HepG2 (cell line): ENCODE results near the gene VAV2. TPM values are rescaled to one million over a fixed set of nuclear protein-coding genes. Genes with fewer than 3 reads are reported as not detected.

Source experiments
- ATAC-seq: fragments of 200-7000 bp; cut with Tn5 transposase; 3 replicates; pipeline ENCODE4 v1.9.1; 2020; ENCODE audit warnings: mild to moderate bottlenecking, moderate library complexity
- BruUV-seq: library from RNA; stranded (reverse); fragments of 400-500 nt; replicated peaks from 2 replicates; lab custom pipeline; 2021; lab: Mats Ljungman, UMichigan
- CTCF ChIA-PET: fragments of 300-600 bp; formaldehyde crosslinking; extraction: SDS; loops from one replicate; lab custom pipeline; 2021; ENCODE audit warnings: low total read pairs, inconsistent platforms, low intra/inter-chr PET ratio; lab: Yijun Ruan, JAX
- POLR2A ChIA-PET: fragments of 350-600 bp; sonication (Branson Sonifier 250); formaldehyde crosslinking; loops from one replicate; lab custom pipeline; 2020; ENCODE audit warnings: antibody characterized with exemption, inconsistent platforms; lab: Yijun Ruan, JAX
- DNase-seq: peaks from one replicate; pipeline ENCODE4 v3.0.0-alpha.2; 2015; ENCODE audit warnings: low spot score
- FAIRE-seq: peaks from 3 replicates; lab custom pipeline; 2011; peaks lifted over from hg19 to GRCh38; lab: Jason Lieb, UNC
- H2AFZ ChIP-seq: one replicate; pipeline ENCODE4 v1.6.1; 2011; ENCODE audit warnings: low read length, inconsistent platforms
- H3K27ac ChIP-seq: fragments of 300-600 bp; 3 replicates; pipeline ENCODE4 v1.8.0; 2011; ENCODE audit warnings: mixed run types, mild to moderate bottlenecking, mixed read lengths, low read length, inconsistent platforms; ENCODE audit not compliant: insufficient read depth; ENCODE audit errors: extremely low read length
- H3K27me3 ChIP-seq, 2 experiments: fragments of 200-600 bp in 1 of 2; 2 replicates in 1 of 2; 3 replicates in 1 of 2; pipeline versions ENCODE4 v1.6.0 to v1.8.0; 2011; ENCODE audit warnings: low read length in 2 of 2, mild to moderate bottlenecking in 2 of 2, moderate library complexity in 2 of 2, inconsistent platforms in 1 of 2; ENCODE audit not compliant: insufficient read depth in 2 of 2, control insufficient read depth in 1 of 2
- H3K36me3 ChIP-seq, 2 experiments: fragments of 200-600 bp in 1 of 2; replicated peaks in 1 of 2; 2 replicates in 1 of 2; 3 replicates in 1 of 2; pipeline versions ENCODE4 v1.5.1 to v1.8.0; 2011; ENCODE audit warnings: low read length in 2 of 2, inconsistent platforms in 1 of 2; ENCODE audit not compliant: insufficient read depth in 2 of 2, control insufficient read depth in 1 of 2
- H3K4me1 ChIP-seq: 2 replicates; pipeline ENCODE4 v1.5.1; 2012; ENCODE audit warnings: low read length, inconsistent platforms; ENCODE audit not compliant: insufficient read depth
- H3K4me2 ChIP-seq: 2 replicates; pipeline ENCODE4 v1.6.0; 2011; ENCODE audit warnings: low read depth, low read length, inconsistent platforms
- H3K4me3 ChIP-seq, 3 experiments: fragments of 200-600 bp in 1 of 3; sonication (generic), shearing (Covaris generic) in 1 of 3; replicated peaks in 1 of 3; 2 replicates each; pipeline ENCODE4 v1.5.1; 2011 to 2016; ENCODE audit warnings: low read length in 3 of 3, inconsistent platforms in 2 of 3, low read depth in 2 of 3, mild to moderate bottlenecking in 2 of 3, control low read depth in 1 of 3, mixed read lengths in 1 of 3; ENCODE audit not compliant: insufficient read depth in 1 of 3
- H3K79me2 ChIP-seq: one replicate; pipeline ENCODE4 v1.6.1; 2011; ENCODE audit warnings: low read length, inconsistent platforms; ENCODE audit not compliant: insufficient read depth
- H3K9ac ChIP-seq: 2 replicates; pipeline ENCODE4 v1.6.0; 2011; ENCODE audit warnings: mild to moderate bottlenecking, low read depth, low read length, inconsistent platforms; ENCODE audit not compliant: insufficient read depth
- H3K9me3 ChIP-seq: 2 replicates; pipeline ENCODE4 v1.5.1; 2012; ENCODE audit warnings: mild to moderate bottlenecking, low read length
- H4K20me1 ChIP-seq: 2 replicates; pipeline ENCODE4 v1.6.0; 2011; ENCODE audit warnings: inconsistent platforms, mild to moderate bottlenecking, low read length, moderate library complexity; ENCODE audit not compliant: insufficient read depth
- DPF2 ChIP-seq: sonication (generic); formaldehyde crosslinking; IDR thresholded peaks from 2 replicates; pipeline ENCODE4 v1.4.0; 2020; ENCODE audit warnings: mild to moderate bottlenecking, low read depth, missing genetic modification reagents, borderline replicate concordance
- FOXO1 ChIP-seq: sonication (generic); formaldehyde crosslinking; IDR thresholded peaks from 2 replicates; pipeline ENCODE4 v1.4.0; 2020; ENCODE audit warnings: missing genetic modification reagents
- HNF4A ChIP-seq: sonication (generic); formaldehyde crosslinking; IDR thresholded peaks from 2 replicates; pipeline ENCODE4 v1.4.0; 2020; ENCODE audit warnings: missing genetic modification reagents
- HNRNPLL ChIP-seq: fragments of 200-400 bp; formaldehyde crosslinking; IDR thresholded peaks from 2 replicates; pipeline ENCODE4 v1.6.1; 2017; ENCODE audit warnings: mild to moderate bottlenecking, low read depth, low read length; ENCODE audit not compliant: poor library complexity, severe bottlenecking
- HOXA5 ChIP-seq: sonication (generic); formaldehyde crosslinking; IDR thresholded peaks from 2 replicates; pipeline ENCODE4 v1.4.0; 2020; ENCODE audit warnings: missing genetic modification reagents
- KLF6 ChIP-seq: IDR thresholded peaks from 2 replicates; pipeline ENCODE4 v1.8.0; 2016; ENCODE audit warnings: missing biosample characterization, missing genetic modification reagents
- LCORL ChIP-seq, 2 experiments: fragments of 450-650 bp in 1 of 2; sonication (generic) in 1 of 2; formaldehyde crosslinking in 1 of 2; IDR thresholded peaks; 2 replicates each; pipeline versions ENCODE4 v1.5.0 to v1.6.1; 2017 to 2020; ENCODE audit warnings: antibody characterized with exemption in 1 of 2, missing genetic modification reagents in 1 of 2
- SSRP1 ChIP-seq: IDR thresholded peaks from 2 replicates; pipeline ENCODE4 v1.6.1; 2016; ENCODE audit warnings: control low read depth
- TBL1XR1 ChIP-seq: fragments of 150-350 bp; IDR thresholded peaks from 2 replicates; pipeline ENCODE4 v1.6.1; 2014; ENCODE audit warnings: borderline replicate concordance, low read length; ENCODE audit not compliant: partially characterized antibody
- WGBS: methylation state at CpG from one replicate; pipeline ENCODE4 v1.1.6; 2017; ENCODE audit warnings: low lambda C conversion rate; 5-methylcytosine and 5-hydroxymethylcytosine counted together
- in situ Hi-C: cut with HindIII; loops from 2 replicates; pipeline ENCODE4 v1.10.0; 2017; ENCODE audit warnings: low pct_unique_long_range_greater_than_20kb; ENCODE audit not compliant: extremely low pct_ligation_motif_present
- intact Hi-C: fragments of 100-400 bp; cut with micrococcal nuclease; formaldehyde crosslinking; loops from one replicate; pipeline ENCODE4 v1.10.0; 2022; ENCODE audit not compliant: unreplicated experiment
- polyA plus RNA-seq, 8 experiments: library from polyadenylated mRNA; depleted of rRNA in 3 of 8; stranded (reverse) in 7 of 8; unstranded in 1 of 8; fragments of >200 nt; fragmentation: Illumina TruSeq in 4 of 8; extraction: Trizol in 4 of 8; gene quantifications; 2 replicates each; pipeline versions ENCODE4 v1.2.1 to v1.2.3, GENCODE V29; 2011 to 2016; ENCODE audit warnings: low read depth in 4 of 8, missing spikeins in 1 of 8, mixed read lengths in 1 of 8; ENCODE audit not compliant: insufficient read depth in 1 of 8
- total RNA-seq, 5 experiments: library from RNA; depleted of rRNA; stranded (reverse); fragments of >200 nt; fragmentation: Illumina TruSeq; extraction: Trizol; gene quantifications; 2 replicates each; pipeline ENCODE4 v1.2.3, GENCODE V29; 2016; ENCODE audit warnings: low read depth in 1 of 5
- TF ChIP-seq, protein P1 (sequence below): sonication (generic); formaldehyde crosslinking; IDR thresholded peaks from 2 replicates; pipeline ENCODE4 v1.4.0; 2020; ENCODE audit warnings: missing genetic modification reagents, borderline replicate concordance
- TF ChIP-seq, protein P2 (sequence below): sonication (generic); formaldehyde crosslinking; IDR thresholded peaks from 2 replicates; pipeline ENCODE4 v1.4.0; 2020; ENCODE audit warnings: missing genetic modification reagents, borderline replicate concordance
- TF ChIP-seq, protein P3 (sequence below): IDR thresholded peaks from 2 replicates; pipeline ENCODE4 v1.6.1; 2012; ENCODE audit warnings: low read depth, low read length, improper control_type of control experiment
- TF ChIP-seq, protein P4 (sequence below): sonication (generic); formaldehyde crosslinking; IDR thresholded peaks from 2 replicates; pipeline ENCODE4 v1.4.0; 2020; ENCODE audit warnings: missing genetic modification reagents

Gene VAV2
- total and polyA plus RNA-seq, 2 of the 13 experiments (the other 11 are each of a cell fraction or from before 2014, with no cell fraction given): 22.5 to 22.9 TPM

DNA sequence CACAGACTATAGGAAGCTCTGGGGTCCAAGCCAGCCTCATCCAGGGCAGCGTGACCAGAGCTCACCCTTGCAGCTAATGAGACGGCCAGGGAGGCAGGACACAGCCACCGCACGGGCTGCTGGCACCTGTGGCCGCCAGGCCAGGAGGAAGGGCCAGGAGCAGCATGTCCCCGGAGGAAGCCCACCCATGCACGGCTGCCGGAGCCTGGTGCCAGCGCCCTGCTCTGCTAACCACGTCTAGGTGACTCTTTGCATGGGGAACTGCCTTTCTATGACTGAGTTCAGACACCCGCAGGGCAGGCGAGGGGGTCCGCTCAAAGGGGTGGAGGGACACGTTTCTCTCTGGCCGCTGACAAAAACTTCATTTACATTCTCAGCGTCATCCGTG is 185.5 kb downstream of the VAV2 start:
- in situ Hi-C loops: no loop called here
- CTCF ChIA-PET: no interaction called here
- WGBS: 100% methylated on average over 5 of the region's 17 CpGs
- Histone ChIP-seq H3K9me3 (no peaks in the 10 kb centered on the region), H3K4me1 (peaks cover 16% of the 10 kb centered on the region), H3K4me3 (no peak overlapping the region), H4K20me1 (peaks cover 3% of the 10 kb centered on the region; the same call in 1 of the 2 replicates), H3K9ac (no peak overlapping the region), H3K79me2 (no peaks in the 10 kb centered on the region), H2AFZ (no peak overlapping the region), H3K27me3 (no peaks in the 10 kb centered on the region), H3K27ac (no peak overlapping the region), H3K36me3 (peaks cover 29 to 46% of the 10 kb centered on the region in 2 experiments), H3K4me2 (no peak overlapping the region)
- POLR2A ChIA-PET: no interaction called here
- no peak for DNase-seq
- no TSS peak for BruUV-seq
- intact Hi-C loops: no loop called here
- no peak for ATAC-seq
- FAIRE-seq: no peak
- no peak for TF ChIP-seq TBL1XR1
- TF ChIP-seq, protein P1, sequence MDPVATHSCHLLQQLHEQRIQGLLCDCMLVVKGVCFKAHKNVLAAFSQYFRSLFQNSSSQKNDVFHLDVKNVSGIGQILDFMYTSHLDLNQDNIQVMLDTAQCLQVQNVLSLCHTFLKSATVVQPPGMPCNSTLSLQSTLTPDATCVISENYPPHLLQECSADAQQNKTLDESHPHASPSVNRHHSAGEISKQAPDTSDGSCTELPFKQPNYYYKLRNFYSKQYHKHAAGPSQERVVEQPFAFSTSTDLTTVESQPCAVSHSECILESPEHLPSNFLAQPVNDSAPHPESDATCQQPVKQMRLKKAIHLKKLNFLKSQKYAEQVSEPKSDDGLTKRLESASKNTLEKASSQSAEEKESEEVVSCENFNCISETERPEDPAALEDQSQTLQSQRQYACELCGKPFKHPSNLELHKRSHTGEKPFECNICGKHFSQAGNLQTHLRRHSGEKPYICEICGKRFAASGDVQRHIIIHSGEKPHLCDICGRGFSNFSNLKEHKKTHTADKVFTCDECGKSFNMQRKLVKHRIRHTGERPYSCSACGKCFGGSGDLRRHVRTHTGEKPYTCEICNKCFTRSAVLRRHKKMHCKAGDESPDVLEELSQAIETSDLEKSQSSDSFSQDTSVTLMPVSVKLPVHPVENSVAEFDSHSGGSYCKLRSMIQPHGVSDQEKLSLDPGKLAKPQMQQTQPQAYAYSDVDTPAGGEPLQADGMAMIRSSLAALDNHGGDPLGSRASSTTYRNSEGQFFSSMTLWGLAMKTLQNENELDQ (CRISPR knock-in tag): no peak
- TF ChIP-seq KLF6 (CRISPR knock-in tag): no peak
- TF ChIP-seq, protein P2, sequence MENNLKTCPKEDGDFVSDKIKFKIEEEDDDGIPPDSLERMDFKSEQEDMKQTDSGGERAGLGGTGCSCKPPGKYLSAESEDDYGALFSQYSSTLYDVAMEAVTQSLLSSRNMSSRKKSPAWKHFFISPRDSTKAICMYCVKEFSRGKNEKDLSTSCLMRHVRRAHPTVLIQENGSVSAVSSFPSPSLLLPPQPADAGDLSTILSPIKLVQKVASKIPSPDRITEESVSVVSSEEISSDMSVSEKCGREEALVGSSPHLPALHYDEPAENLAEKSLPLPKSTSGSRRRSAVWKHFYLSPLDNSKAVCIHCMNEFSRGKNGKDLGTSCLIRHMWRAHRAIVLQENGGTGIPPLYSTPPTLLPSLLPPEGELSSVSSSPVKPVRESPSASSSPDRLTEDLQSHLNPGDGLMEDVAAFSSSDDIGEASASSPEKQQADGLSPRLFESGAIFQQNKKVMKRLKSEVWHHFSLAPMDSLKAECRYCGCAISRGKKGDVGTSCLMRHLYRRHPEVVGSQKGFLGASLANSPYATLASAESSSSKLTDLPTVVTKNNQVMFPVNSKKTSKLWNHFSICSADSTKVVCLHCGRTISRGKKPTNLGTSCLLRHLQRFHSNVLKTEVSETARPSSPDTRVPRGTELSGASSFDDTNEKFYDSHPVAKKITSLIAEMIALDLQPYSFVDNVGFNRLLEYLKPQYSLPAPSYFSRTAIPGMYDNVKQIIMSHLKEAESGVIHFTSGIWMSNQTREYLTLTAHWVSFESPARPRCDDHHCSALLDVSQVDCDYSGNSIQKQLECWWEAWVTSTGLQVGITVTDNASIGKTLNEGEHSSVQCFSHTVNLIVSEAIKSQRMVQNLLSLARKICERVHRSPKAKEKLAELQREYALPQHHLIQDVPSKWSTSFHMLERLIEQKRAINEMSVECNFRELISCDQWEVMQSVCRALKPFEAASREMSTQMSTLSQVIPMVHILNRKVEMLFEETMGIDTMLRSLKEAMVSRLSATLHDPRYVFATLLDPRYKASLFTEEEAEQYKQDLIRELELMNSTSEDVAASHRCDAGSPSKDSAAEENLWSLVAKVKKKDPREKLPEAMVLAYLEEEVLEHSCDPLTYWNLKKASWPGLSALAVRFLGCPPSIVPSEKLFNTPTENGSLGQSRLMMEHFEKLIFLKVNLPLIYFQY: no peak
- TF ChIP-seq FOXO1 (CRISPR knock-in tag): no peak
- no peak for TF ChIP-seq LCORL (IDR thresholded peaks at IDR 0.05)
- no peak for TF ChIP-seq LCORL (CRISPR knock-in tag; IDR thresholded peaks at IDR 0.05)
- no peak for TF ChIP-seq HOXA5 (CRISPR knock-in tag)
- TF ChIP-seq HNRNPLL: no peak
- TF ChIP-seq, protein P3, sequence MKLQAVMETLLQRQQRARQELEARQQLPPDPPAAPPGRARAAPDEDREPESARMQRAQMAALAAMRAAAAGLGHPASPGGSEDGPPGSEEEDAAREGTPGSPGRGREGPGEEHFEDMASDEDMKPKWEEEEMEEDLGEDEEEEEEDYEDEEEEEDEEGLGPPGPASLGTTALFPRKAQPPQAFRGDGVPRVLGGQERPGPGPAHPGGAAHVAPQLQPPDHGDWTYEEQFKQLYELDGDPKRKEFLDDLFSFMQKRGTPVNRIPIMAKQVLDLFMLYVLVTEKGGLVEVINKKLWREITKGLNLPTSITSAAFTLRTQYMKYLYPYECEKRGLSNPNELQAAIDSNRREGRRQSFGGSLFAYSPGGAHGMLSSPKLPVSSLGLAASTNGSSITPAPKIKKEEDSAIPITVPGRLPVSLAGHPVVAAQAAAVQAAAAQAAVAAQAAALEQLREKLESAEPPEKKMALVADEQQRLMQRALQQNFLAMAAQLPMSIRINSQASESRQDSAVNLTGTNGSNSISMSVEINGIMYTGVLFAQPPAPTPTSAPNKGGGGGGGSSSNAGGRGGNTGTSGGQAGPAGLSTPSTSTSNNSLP: no peak
- TF ChIP-seq DPF2: no peak
- no peak for TF ChIP-seq SSRP1 (CRISPR knock-in tag)
- TF ChIP-seq, protein P4, sequence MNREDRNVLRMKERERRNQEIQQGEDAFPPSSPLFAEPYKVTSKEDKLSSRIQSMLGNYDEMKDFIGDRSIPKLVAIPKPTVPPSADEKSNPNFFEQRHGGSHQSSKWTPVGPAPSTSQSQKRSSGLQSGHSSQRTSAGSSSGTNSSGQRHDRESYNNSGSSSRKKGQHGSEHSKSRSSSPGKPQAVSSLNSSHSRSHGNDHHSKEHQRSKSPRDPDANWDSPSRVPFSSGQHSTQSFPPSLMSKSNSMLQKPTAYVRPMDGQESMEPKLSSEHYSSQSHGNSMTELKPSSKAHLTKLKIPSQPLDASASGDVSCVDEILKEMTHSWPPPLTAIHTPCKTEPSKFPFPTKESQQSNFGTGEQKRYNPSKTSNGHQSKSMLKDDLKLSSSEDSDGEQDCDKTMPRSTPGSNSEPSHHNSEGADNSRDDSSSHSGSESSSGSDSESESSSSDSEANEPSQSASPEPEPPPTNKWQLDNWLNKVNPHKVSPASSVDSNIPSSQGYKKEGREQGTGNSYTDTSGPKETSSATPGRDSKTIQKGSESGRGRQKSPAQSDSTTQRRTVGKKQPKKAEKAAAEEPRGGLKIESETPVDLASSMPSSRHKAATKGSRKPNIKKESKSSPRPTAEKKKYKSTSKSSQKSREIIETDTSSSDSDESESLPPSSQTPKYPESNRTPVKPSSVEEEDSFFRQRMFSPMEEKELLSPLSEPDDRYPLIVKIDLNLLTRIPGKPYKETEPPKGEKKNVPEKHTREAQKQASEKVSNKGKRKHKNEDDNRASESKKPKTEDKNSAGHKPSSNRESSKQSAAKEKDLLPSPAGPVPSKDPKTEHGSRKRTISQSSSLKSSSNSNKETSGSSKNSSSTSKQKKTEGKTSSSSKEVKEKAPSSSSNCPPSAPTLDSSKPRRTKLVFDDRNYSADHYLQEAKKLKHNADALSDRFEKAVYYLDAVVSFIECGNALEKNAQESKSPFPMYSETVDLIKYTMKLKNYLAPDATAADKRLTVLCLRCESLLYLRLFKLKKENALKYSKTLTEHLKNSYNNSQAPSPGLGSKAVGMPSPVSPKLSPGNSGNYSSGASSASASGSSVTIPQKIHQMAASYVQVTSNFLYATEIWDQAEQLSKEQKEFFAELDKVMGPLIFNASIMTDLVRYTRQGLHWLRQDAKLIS (CRISPR knock-in tag): no peak
- no peak for TF ChIP-seq HNF4A (CRISPR knock-in tag)
